Heart right ventricle (tissue), 16 donors: ENCODE measurements around the gene CLEC10A. TPM values are rescaled to one million over a fixed set of nuclear protein-coding genes. Genes with fewer than 3 reads are reported as not detected.

Experiments
- ATAC-seq, 8 donors: fragments of 200-7000 bp; cut with Tn5 transposase; one replicate each; pipeline ENCODE4 v1.9.1; 2020; ENCODE audit warnings: mild to moderate bottlenecking in 8 of 8, moderate library complexity in 8 of 8, moderate number of reproducible peaks in 1 of 8
- DNase-seq, 2 donors: peaks; one replicate each; pipeline ENCODE4 v3.0.0-alpha.2; 2020
- H3K27ac ChIP-seq, 10 donors: fragments of 200-600 bp; sonication (generic) in 2 of 10; one replicate each; pipeline versions ENCODE4 v1.5.0 to v1.8.0; 2020 to 2022; ENCODE audit warnings: mild to moderate bottlenecking in 3 of 10
- H3K27me3 ChIP-seq, 7 donors: fragments of 200-600 bp; one replicate each; pipeline ENCODE4 v1.8.0; 2021 to 2022; ENCODE audit warnings: mild to moderate bottlenecking in 2 of 7
- H3K36me3 ChIP-seq, 9 donors: fragments of 200-600 bp; sonication (generic) in 1 of 9; one replicate each; pipeline versions ENCODE4 v1.5.0 to v1.8.0; 2020 to 2022; ENCODE audit warnings: mild to moderate bottlenecking in 2 of 9
- H3K4me1 ChIP-seq, 9 donors: fragments of 200-600 bp; sonication (generic) in 1 of 9; one replicate each; pipeline versions ENCODE4 v1.5.0 to v1.8.0; 2020 to 2022; ENCODE audit warnings: mild to moderate bottlenecking in 4 of 9
- H3K4me3 ChIP-seq, 10 donors: fragments of 200-600 bp; sonication (generic) in 2 of 10; one replicate each; pipeline versions ENCODE4 v1.5.0 to v1.8.0; 2020 to 2022; ENCODE audit warnings: mild to moderate bottlenecking in 7 of 10, moderate library complexity in 2 of 10
- H3K9me3 ChIP-seq, 11 donors: fragments of 200-600 bp in 10 of 11; sonication (generic) in 2 of 11; one replicate each; pipeline versions ENCODE4 v1.5.0 to v1.8.0; 2013 to 2022; ENCODE audit warnings: mild to moderate bottlenecking in 2 of 11, control low read depth in 1 of 11, moderate library complexity in 1 of 11
- WGBS, 2 donors: extraction: QIAGEN DNeasy Blood & Tissue Kit; methylation state at CpG; one replicate each; pipeline ENCODE4 v1.1.7; 2013; ENCODE audit warnings: inconsistent platforms in 1 of 2; 5-methylcytosine and 5-hydroxymethylcytosine counted together
- intact Hi-C, 10 donors: fragments of 100-400 bp; cut with DNase I; formaldehyde crosslinking; loops; one replicate each; pipeline versions ENCODE4 v1.11.1 to v1.14.2; 2022
- polyA plus RNA-seq, 2 donors: library from polyadenylated mRNA; stranded (reverse); fragments of 200-250 nt; gene quantifications; one replicate each; pipeline ENCODE4 v1.2.3, GENCODE V29; 2013
- total RNA-seq, 10 donors: library from RNA; stranded (reverse); fragmentation: NEBNext Ultra II Directional in 3 of 10; extraction: Animal tissue kit (Norgen Biotek cat#: 25700) in 3 of 10; gene quantifications; one replicate each; pipeline versions ENCODE4 v1.2.1 to v1.2.4, GENCODE V29; 2021 to 2023
- TF ChIP-seq, protein P1 (sequence below), 9 donors: fragments of 200-600 bp; sonication (generic) in 2 of 9; IDR thresholded peaks; one replicate each; pipeline versions ENCODE4 v1.5.0 to v1.8.0; 2021 to 2022; ENCODE audit warnings: antibody characterized with exemption in 9 of 9, mild to moderate bottlenecking in 5 of 9, moderate library complexity in 1 of 9
- donor health status: Arrhythmogenic right ventricular cardiomyopathy.
- donor health status: ischemic (EF 13 %, LVEDD 7.1; RV severe dilation, severe dysfunction).
- donor health status: healthy with polysubstance abuse.
- donor health status: DM: no; HTN: yes; CAD: no.
- donor health status: DM: no; HTN: no; CAD: no.
- donor health status: ischemic (EF 25% LVEDD 6.9; RV normal size, moderate dysfunction).
- donor health status: ischemic (EF 25% LVEDD 5.7; RV mildly dilated, moderate dysfunction).
- donor health status: healthy.
- donor health status: DM: yes; HTN: yes; CAD: no.
- donor health status: Ischemic cardiomyopathy.
- donor health status: ischemic (EF 35%, LVEDD 5.7; RV mildly dilated, moderate dysfunction).
- donor health status: nonischemic (EF 11% LVEDD 7.7; RV severe dilation, severe dysfunction).
- donor health status: DM: yes; HTN: yes; CAD: no.
- donor health status: PGD.
- donor health status: ischemic (EF 29% LVEDD 5.4; RV normal size, mild dysfunction).
- donor health status: nonischemic (EF 23%, LVEDD 6.1; RV moderate dilation, normal function).

The CLEC10A gene
- total and polyA plus RNA-seq, 12 donors, result 1.4 to 26.3 (median 2.3) TPM

DNA sequence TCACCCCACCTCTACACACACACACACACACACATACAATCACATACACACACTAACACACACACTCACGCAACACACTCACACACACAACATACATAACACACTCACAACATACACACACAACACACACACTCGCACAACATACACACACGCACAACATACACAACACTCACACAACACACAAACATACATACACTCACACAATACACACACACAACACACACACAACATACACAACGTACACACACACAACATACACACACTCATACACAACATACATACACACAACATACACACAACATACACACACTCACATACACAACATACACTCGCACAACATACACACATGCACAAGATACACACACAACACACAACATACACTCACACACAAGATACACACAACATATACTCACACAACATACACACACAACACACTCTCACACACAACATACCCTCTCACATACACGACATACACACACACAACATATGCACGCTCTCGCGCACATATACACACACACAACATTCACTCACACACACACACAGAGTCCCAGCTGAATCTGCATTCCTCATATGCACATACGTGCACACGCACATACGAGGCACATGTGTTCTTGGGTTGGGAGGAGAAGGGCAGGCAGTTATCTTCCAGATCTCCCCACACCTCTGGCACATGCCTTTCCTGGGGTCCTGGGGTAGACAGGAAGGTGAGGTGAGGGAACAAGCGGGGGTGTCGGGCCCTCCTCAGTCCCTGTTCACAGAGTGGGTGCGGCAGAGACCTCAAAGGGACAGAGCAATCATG is 33.4 kb upstream of the CLEC10A start:
- 88 to 89% methylated on average over 15 of the region's 15 CpGs for WGBS, 2 donors
- TF ChIP-seq, protein P1, sequence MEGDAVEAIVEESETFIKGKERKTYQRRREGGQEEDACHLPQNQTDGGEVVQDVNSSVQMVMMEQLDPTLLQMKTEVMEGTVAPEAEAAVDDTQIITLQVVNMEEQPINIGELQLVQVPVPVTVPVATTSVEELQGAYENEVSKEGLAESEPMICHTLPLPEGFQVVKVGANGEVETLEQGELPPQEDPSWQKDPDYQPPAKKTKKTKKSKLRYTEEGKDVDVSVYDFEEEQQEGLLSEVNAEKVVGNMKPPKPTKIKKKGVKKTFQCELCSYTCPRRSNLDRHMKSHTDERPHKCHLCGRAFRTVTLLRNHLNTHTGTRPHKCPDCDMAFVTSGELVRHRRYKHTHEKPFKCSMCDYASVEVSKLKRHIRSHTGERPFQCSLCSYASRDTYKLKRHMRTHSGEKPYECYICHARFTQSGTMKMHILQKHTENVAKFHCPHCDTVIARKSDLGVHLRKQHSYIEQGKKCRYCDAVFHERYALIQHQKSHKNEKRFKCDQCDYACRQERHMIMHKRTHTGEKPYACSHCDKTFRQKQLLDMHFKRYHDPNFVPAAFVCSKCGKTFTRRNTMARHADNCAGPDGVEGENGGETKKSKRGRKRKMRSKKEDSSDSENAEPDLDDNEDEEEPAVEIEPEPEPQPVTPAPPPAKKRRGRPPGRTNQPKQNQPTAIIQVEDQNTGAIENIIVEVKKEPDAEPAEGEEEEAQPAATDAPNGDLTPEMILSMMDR (IDR thresholded peaks at IDR 0.05), result no peak
- Histone ChIP-seq H3K36me3 (no peaks in the 10 kb centered on the region), H3K9me3 (peaks cover 0 to 4% (median 0%) of the 10 kb centered on the region in 11 donors), H3K4me1 (peaks cover 0 to 16% (median 0%) of the 10 kb centered on the region in 9 donors), H3K4me3 (no peak overlapping the region), H3K27me3 (peaks cover 0 to 27% (median 11%) of the 10 kb centered on the region in 7 donors), H3K27ac (no peak overlapping the region)
- ATAC-seq, result peak in 1 of 8 donors; percentile 15
- no peak for DNase-seq
- intact Hi-C loops, result no loop called here

DNA sequence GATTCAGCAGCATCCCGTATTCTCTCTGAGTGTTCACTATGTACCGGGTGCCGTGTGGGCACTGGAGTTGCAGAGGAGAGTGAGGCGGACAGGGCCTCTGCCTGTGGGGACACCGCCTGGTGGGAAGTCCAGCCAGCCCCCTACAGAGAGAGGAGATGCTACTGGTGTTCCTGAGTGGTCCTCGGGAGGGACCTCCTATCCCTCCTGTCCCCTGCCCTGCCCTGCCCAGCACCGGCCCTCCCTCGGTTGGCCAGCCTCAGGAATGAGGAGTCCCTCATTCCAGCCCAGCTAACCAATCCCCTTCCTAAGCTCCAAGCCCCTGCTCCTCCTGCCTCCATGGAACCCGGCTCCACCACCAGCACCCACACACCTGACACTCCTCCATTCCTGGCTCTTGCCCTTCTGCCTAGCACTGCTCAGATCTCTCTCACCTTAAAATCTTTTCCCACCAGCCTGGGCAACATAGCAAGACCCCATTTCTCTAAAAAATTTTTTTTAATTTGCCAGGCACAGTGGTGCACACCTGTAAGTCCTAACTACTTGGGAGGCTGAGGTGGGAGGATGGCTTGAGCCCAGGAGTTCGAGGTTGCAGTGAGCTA is 32.6 kb upstream of the CLEC10A start:
- ATAC-seq, result no peak
- TF ChIP-seq, protein P1 (IDR thresholded peaks at IDR 0.05), result no peak
- Histone ChIP-seq H3K27me3 (peaks cover 0 to 32% (median 11%) of the 10 kb centered on the region in 7 donors), H3K36me3 (no peaks in the 10 kb centered on the region), H3K4me3 (no peak overlapping the region), H3K4me1 (peaks cover 0 to 16% (median 0%) of the 10 kb centered on the region in 9 donors), H3K9me3 (peaks cover 0 to 4% (median 0%) of the 10 kb centered on the region in 11 donors), H3K27ac (peak overlapping the region in 1 of 10 donors; percentile 24)
- DNase-seq, result no peak
- intact Hi-C loops, result no loop called here
- WGBS, 2 donors, result 64 to 67% methylated on average over 10 of the region's 10 CpGs

DNA sequence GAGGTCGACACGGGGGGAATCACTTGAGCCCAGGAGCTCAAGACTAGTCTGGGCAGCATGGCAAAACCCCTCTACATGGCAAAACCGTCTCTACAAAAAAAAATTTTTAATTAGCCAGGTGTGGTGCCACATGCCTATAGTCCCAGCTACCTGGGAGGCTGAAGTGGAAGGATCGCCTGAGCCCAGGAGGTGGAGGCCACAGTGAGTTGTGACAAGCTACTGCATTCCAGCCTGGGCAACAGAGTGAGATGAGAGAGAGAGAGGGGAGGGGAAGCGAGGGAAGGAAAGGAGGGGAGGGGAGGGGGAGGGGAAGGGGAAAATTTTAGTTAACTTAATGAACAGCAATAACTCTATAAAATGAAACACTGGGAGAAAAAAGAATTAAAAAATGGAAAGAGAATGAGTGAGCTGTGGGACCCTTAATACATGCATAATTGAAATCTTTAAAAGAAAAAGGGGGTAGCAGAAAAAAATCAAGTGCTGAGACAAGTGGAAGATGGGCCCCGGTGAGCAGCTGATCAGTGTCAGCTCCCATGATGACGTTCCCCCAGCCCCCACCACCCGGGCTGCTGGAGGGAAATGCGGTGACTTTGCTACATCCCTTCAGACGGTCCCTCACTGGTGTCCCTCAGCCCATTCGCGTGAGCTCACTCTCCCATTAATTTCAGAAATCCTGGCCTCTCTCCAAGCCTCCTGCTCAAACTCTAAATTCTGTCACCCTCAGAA is 31.9 kb upstream of the CLEC10A start:
- no peak for ATAC-seq
- H3K27ac ChIP-seq, result peak overlapping the region in 1 of 10 donors; percentile 24
- DNase-seq, result no peak
- peaks cover 0 to 35% (median 11%) of the 10 kb centered on the region in 7 donors for H3K27me3 ChIP-seq
- TF ChIP-seq, protein P1 (IDR thresholded peaks at IDR 0.05), result no peak
- peaks cover 0 to 16% (median 0%) of the 10 kb centered on the region in 9 donors for H3K4me1 ChIP-seq
- no peaks in the 10 kb centered on the region for H3K9me3 ChIP-seq
- 40 to 45% methylated on average over 11 of the region's 12 CpGs for WGBS, 2 donors
- intact Hi-C loops, result no loop called here
- H3K4me3 ChIP-seq, result no peak overlapping the region
- H3K36me3 ChIP-seq, result no peaks in the 10 kb centered on the region

DNA sequence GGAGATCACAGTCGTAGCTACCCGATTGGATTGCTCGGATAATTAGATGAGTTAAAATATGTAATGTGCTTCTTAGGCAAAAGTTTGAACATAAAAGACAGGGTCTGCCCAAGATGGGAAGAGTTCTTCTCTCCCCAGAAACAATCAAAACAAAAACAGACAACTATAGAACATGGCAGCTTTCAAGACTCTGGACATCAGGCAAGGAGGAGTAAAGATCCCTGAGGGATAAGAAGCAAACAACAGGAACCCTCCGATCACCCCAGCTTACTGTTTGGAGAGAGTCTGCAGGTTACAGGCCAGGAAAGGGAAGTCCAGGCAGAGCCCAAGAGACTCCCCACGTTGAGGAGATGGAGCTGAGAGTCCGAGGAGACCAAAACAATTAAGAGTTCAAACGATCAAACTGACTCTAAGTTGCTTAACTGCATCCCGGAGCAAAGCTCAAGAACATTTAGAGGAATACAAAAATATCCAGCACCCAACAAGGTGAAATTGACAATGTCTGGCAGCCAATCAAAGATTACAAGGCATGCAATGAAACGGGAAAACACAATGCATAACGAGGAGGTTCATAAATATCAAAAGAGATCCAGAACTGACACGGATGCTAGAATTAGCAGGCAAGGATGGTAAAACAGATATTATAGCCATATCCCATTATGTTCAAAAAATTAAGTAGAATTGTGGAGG is 30.7 kb upstream of the CLEC10A start:
- no peak for ATAC-seq
- Histone ChIP-seq H3K9me3 (no peaks in the 10 kb centered on the region), H3K4me1 (peaks cover 0 to 12% (median 0%) of the 10 kb centered on the region in 9 donors), H3K4me3 (no peak overlapping the region), H3K36me3 (no peaks in the 10 kb centered on the region), H3K27ac (no peak overlapping the region), H3K27me3 (peaks cover 0 to 38% (median 15%) of the 10 kb centered on the region in 7 donors)
- no peak for DNase-seq
- WGBS, 2 donors, result 56 to 57% methylated on average over 11 of the region's 11 CpGs
- intact Hi-C loops, result no loop called here
- TF ChIP-seq, protein P1 (IDR thresholded peaks at IDR 0.05), result no peak
